GM12891 (cell line): ENCODE results near the gene TAS2R16.

ENCODE experiments used
- POLR2A ChIP-seq: IDR thresholded peaks from 2 replicates; pipeline ENCODE4 v1.6.1; 2011; ENCODE audit warnings: low read depth, low read length, control low read depth
- POLR2AphosphoS5 ChIP-seq: IDR thresholded peaks from 2 replicates; pipeline ENCODE4 v1.6.1; 2011; ENCODE audit warnings: low read depth, low read length, control low read depth
- TAF1 ChIP-seq: IDR thresholded peaks from 2 replicates; pipeline ENCODE4 v1.6.1; 2011; ENCODE audit warnings: low read depth, low read length, control low read depth

- TF ChIP-seq POLR2A, result no peak
- TF ChIP-seq TAF1, result no peak
- TF ChIP-seq POLR2AphosphoS5, result no peak
Observed at GRCh38 chr7:122987463-122987862, 8.0 kb downstream of the TAS2R16 start.
